ENCODE measurements around the gene P2RX2.

The P2RX2 gene

GRCh38 chr12:132606466-132606865, 12.1 kb upstream of the P2RX2 start:
- no peak for DNase-seq (ENCODE audit: low read depth)
- no peak for TF ChIP-seq CTCF (IDR thresholded peaks at IDR 0.05; ENCODE audit: low read depth, low read length, missing control alignments)

GRCh38 chr12:132606927-132607326, 11.6 kb upstream of the P2RX2 start:
- no peak for TF ChIP-seq CTCF (IDR thresholded peaks at IDR 0.05; ENCODE audit: low read depth, low read length, missing control alignments)
- DNase-seq (ENCODE audit: low read depth): no peak
- H3K4me3 ChIP-seq (ENCODE audit: low read depth, low read length): no peak overlapping the region

More at GRCh38 chr12:132606466-132606865, 12.1 kb upstream of the P2RX2 start:
- no peak overlapping the region for H3K4me3 ChIP-seq (ENCODE audit: low read depth, low read length)

- TF ChIP-seq CTCF (IDR thresholded peaks at IDR 0.05; ENCODE audit: low read depth, low read length, missing control alignments): no peak
- DNase-seq (ENCODE audit: low read depth): no peak
- no peak overlapping the region for H3K4me3 ChIP-seq (ENCODE audit: low read depth, low read length)
Observed at GRCh38 chr12:132608231-132609171, 10.1 kb upstream of the P2RX2 start.

GRCh38 chr12:132610051-132610759, 8.4 kb upstream of the P2RX2 start, which contains the start of gene LRCOL1:
Gene LRCOL1 (minus strand): TSS chr12:132610582. CDS start chr12:132606251, 4,331 bp downstream.
- DNase-seq (ENCODE audit: low read depth): no peak
- no peak within 1 kb of the TSS for H3K4me3 ChIP-seq (ENCODE audit: low read depth, low read length)

GRCh38 chr12:132610866-132611602, 7.5 kb upstream of the P2RX2 start:
- TF ChIP-seq CTCF (IDR thresholded peaks at IDR 0.05; ENCODE audit: low read depth, low read length, missing control alignments): no peak
- no peak overlapping the region for H3K4me3 ChIP-seq (ENCODE audit: low read depth, low read length)
- DNase-seq (ENCODE audit: low read depth): no peak

More at GRCh38 chr12:132610051-132610759, 8.4 kb upstream of the P2RX2 start, which contains the start of gene LRCOL1:
- no peak for TF ChIP-seq CTCF (IDR thresholded peaks at IDR 0.05; ENCODE audit: low read depth, low read length, missing control alignments)

- DNase-seq (ENCODE audit: low read depth): no peak
- H3K4me3 ChIP-seq (ENCODE audit: low read depth, low read length): no peak overlapping the region
- no peak for TF ChIP-seq CTCF (IDR thresholded peaks at IDR 0.05; ENCODE audit: low read depth, low read length, missing control alignments)
Observed at GRCh38 chr12:132611620-132612019, 7.0 kb upstream of the P2RX2 start.
